HG02759 (cell line): ENCODE data around the gene MACROD2.
"Not testable (repeated sequence)": the region's sequence is repeated elsewhere in the genome, so short reads cannot be mapped to it uniquely, and the experiment has no call there.

Experiments used
- ATAC-seq: cut with Tn5 transposase; IDR thresholded peaks from one replicate; pipeline ENCODE4 v1.9.1; 2021; ENCODE audit warnings: mild to moderate bottlenecking, moderate library complexity; ENCODE audit not compliant: unreplicated experiment

The MACROD2 gene

GRCh38 chr20:15119852-15120487 lies 1124.7 kb downstream of the MACROD2 start:
- ATAC-seq = no peak

GRCh38 chr20:15122613-15123012 lies 1127.3 kb downstream of the MACROD2 start:
- no peak for ATAC-seq

GRCh38 chr20:15131176-15131575 lies 1135.9 kb downstream of the MACROD2 start:
- ATAC-seq = no peak

GRCh38 chr20:15138548-15139126 lies 1143.3 kb downstream of the MACROD2 start:
- no peak for ATAC-seq

DNA sequence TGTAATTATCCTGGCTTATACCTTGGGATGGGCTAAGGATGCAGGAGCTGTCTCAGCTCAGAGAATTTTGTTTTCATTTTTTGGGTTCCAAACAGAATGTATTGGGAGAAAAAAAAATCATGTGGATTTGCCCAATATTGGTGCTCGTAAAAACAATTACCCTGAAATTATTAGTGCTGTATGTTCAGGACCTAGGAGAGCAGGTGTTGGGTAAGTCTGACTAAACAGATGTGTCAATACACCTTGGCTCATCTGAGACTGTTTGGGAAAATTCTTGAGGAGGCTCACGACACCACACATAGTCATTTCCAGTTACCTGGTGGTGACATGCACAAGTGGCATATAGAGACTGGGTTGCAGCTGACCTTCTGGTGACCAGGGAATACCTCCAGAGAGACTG lies 1144.2 kb downstream of the MACROD2 start:
- no peak for ATAC-seq

DNA sequence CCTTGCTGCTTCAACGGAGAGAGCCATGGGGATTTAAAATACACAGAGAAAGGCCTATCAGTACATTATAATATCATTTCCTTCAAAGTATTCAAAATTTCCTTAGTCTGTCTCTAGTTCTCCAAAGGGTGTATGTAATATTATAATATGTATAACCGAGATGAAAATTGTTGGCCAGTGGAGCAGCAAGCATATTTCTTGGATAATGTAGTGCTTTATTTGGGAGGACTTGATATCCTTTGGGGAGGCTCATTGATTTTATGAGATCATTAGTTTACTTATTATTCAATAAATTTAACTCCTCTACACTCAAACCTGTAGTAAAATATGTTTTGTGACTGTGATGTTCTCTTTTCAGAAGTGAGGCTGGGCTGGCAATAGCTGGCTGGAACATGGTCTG lies 1145.0 kb downstream of the MACROD2 start:
- ATAC-seq = no peak

DNA sequence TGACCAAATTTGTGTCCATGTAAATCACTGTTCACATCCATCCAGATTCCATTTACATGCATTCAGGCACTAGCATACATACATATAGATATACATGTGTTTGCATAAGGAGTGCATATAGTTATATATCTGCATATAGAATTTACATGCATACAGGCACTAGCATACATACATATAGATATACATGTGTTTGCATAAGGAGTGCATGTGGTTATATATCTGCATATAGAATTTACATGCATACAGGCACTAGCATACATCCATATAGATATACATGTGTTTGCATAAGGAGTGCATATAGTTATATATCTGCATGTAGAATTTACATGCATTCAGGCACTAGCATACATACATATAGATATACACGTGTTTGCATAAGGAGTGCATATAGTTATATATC lies 1145.6 kb downstream of the MACROD2 start:
- not testable (repeated sequence) for ATAC-seq

- no peak for ATAC-seq
Measured at GRCh38 chr20:15141861-15142260, 1146.5 kb downstream of the MACROD2 start.

DNA sequence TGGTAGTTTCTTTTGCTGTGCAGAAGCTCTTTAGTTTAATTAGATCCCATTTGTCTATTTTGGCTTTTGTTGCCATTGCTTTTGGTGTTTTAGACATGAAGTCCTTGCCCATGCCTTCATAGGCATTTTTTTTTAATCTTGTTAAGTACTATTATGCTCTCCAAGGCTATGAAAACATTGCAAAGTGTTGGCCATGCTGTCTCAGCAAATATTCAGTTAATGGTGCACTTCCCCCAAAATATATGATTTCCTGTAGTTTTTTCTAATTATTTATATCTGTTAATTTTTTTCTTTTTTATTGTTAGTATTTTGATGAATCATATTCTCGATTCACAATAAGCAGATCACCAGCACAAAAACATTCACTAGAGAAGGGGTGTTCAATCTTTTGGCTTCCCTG lies 1148.2 kb downstream of the MACROD2 start:
- no peak for ATAC-seq

DNA sequence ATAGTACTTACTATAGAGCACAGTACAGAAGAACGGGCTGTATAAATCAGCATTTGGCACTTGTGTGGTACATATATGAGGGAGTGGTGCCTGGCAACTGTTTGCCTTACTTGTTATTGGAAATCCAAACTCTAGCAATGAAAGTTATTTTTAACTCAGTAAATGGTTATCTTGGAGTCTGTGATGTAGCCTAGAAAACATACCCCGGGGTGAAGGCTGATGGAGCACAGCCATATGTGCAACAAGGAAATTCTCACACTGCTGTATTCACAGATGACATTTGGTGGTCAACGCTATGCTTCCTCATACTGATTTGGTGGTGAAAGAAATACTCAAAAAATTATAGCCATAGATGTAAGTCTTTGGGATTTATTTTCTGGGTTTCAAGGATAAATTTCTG lies 1149.6 kb downstream of the MACROD2 start:
- ATAC-seq = no peak

- no peak for ATAC-seq
Measured at GRCh38 chr20:15146948-15147347, 1151.6 kb downstream of the MACROD2 start.

GRCh38 chr20:15154070-15154469 lies 1158.8 kb downstream of the MACROD2 start:
- ATAC-seq = no peak

GRCh38 chr20:15155848-15156401 lies 1160.6 kb downstream of the MACROD2 start:
- ATAC-seq = no peak

DNA sequence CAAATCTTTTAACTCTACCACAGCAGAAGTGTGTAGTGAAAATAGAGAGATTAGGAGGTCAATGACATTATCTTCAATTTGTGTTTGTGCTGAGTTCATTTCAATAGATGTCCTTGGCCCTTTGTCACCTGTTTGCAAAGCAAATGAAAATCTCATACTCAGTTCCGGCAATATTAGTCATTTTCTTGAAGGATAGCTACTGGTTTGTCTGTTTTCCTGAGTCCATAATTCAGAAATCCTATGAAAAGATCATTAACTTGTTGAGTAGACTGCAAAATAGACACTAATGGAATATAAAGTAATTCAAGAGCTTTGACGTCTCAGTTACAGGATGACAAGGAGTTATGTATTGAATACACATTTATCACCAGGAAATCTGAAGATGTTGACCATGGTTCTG lies 1163.2 kb downstream of the MACROD2 start:
- ATAC-seq = no peak

DNA sequence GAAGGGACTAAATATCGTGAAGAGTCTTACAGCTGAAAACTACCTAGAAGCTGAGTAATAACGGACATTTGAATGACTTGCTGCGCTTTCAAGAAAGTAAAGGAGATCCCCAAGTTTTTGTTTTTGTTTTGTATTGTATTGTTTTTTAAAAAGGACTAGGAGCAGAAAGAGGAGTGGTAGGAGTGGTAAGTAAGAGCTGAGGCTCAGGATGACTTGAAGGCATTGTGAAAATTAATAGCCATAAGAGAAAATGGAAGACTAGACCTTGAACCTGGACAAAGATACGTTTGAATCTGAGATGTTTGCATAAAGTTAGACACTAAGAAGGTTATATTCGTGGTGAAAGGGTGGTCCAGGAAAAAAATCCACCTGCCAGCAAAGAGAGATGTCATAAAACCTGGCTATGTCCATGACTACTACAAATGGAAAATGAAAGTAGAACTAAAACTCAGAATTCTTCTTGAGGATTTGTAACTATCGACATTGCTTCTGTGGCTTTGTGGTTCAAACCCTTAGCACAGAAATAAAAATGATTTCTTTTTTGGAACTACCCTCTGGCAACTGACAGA lies 1166.8 kb downstream of the MACROD2 start:
- ATAC-seq = peak; percentile 75

GRCh38 chr20:15163632-15164031 lies 1168.3 kb downstream of the MACROD2 start:
- ATAC-seq = no peak

- no peak for ATAC-seq
Measured at GRCh38 chr20:15164726-15165125, 1169.4 kb downstream of the MACROD2 start.

GRCh38 chr20:15166744-15167143 lies 1171.4 kb downstream of the MACROD2 start:
- ATAC-seq = no peak

DNA sequence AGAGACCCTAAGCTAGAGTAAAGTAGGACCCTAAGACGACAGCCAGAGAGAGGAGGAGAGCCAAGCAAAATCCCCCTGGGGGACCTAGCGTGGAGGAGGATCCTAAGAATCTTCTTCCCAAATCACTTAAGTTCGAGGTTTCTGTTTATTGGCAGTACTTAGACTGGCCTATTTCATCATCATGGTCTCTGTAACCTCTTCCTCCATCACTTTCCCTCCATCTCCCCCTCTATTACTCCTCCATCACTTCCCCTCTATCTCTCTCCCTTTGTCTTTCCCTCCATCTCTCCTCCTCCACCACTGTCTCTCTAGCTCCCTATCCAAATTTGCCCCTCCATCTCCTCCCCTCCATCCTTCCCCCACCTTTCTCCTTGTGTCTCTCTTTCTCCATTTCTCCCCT lies 1175.7 kb downstream of the MACROD2 start:
- ATAC-seq = no peak

- no peak for ATAC-seq
Measured at GRCh38 chr20:15176929-15177328, 1181.6 kb downstream of the MACROD2 start.

DNA sequence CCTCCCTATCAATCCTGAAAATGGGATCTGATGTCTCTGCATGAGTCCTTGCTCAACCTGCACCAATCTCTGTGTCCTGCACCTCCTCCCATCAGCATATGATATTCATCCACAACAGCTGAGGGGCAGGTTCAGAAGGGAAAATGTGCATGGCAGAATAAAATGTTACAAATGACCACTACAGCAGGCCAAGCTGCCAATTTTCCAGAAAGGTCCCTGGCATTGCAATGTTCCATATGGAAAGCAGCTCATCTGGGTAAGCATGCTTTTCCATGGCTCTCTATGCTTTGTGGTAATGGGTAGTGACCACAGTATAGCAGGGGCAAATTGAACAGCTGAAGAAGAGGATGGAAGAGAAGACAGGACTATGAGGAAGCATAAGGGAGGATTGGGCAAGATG lies 1183.3 kb downstream of the MACROD2 start:
- no peak for ATAC-seq

- ATAC-seq = no peak
Measured at GRCh38 chr20:15179381-15179780, 1184.1 kb downstream of the MACROD2 start.
